ENCODE data around the gene CA7. TPM values are rescaled to one million over a fixed set of nuclear protein-coding genes. Genes with fewer than 3 reads are reported as not detected.
A peak's percentile ranks its signal among the peaks of the same experiment; 100 is the strongest.
"Not testable (repeated sequence)": the region's sequence is repeated elsewhere in the genome, so short reads cannot be mapped to it uniquely, and the experiment has no call there.

CA7 gene
- total RNA-seq, 3 donors from 2014 or later, result 0.18 TPM; not detected in 2

GRCh38 chr16:66889622-66890021 is 45.4 kb downstream of the CA7 start:
- ATAC-seq (no peak), DNase-seq (no peak)
- Mint-ChIP-seq H3K9me3 (no peaks in the 10 kb centered on the region), H3K36me3 (ENCODE audit: insufficient read depth) (peaks cover 21% of the 10 kb centered on the region), H3K27me3 (ENCODE audit: low read depth) (no peaks in the 10 kb centered on the region), H3K4me3 (no peak overlapping the region), H3K4me1 (ENCODE audit: low read depth) (peaks cover 26% of the 10 kb centered on the region)

- ATAC-seq (no peak), DNase-seq (no peak)
- H3K4me3 Mint-ChIP-seq, result no peak overlapping the region
- H3K27me3 Mint-ChIP-seq (ENCODE audit: low read depth), result no peaks in the 10 kb centered on the region
- H3K4me1 Mint-ChIP-seq (ENCODE audit: low read depth), result peaks cover 25% of the 10 kb centered on the region
- no peaks in the 10 kb centered on the region for H3K9me3 Mint-ChIP-seq
- peaks cover 14% of the 10 kb centered on the region for H3K36me3 Mint-ChIP-seq (ENCODE audit: insufficient read depth)
Observed at GRCh38 chr16:66890799-66891198, 46.6 kb downstream of the CA7 start.

- ATAC-seq (no peak), DNase-seq (no peak)
- Mint-ChIP-seq H3K9me3 (no peaks in the 10 kb centered on the region), H3K27me3 (ENCODE audit: low read depth) (no peaks in the 10 kb centered on the region), H3K4me1 (ENCODE audit: low read depth) (peaks cover 25% of the 10 kb centered on the region), H3K4me3 (no peak overlapping the region), H3K36me3 (ENCODE audit: insufficient read depth) (peaks cover 14% of the 10 kb centered on the region)
Observed at GRCh38 chr16:66891360-66891759, 47.1 kb downstream of the CA7 start.

- Mint-ChIP-seq H3K27me3 (ENCODE audit: low read depth) (no peaks in the 10 kb centered on the region), H3K4me3 (no peak overlapping the region), H3K4me1 (ENCODE audit: low read depth) (peaks cover 22% of the 10 kb centered on the region), H3K36me3 (ENCODE audit: insufficient read depth) (peaks cover 11% of the 10 kb centered on the region), H3K9me3 (no peaks in the 10 kb centered on the region)
- DNase-seq (no peak), ATAC-seq (no peak)
Observed at GRCh38 chr16:66891797-66892196, 47.6 kb downstream of the CA7 start.

GRCh38 chr16:66894055-66894454 is 49.8 kb downstream of the CA7 start:
- DNase-seq, result no peak
- Mint-ChIP-seq H3K4me3 (no peak overlapping the region), H3K36me3 (ENCODE audit: insufficient read depth) (no peaks in the 10 kb centered on the region), H3K27me3 (ENCODE audit: low read depth) (no peaks in the 10 kb centered on the region), H3K9me3 (no peaks in the 10 kb centered on the region), H3K4me1 (ENCODE audit: low read depth) (peaks cover 7% of the 10 kb centered on the region)
- no peak for ATAC-seq

- H3K4me3 Mint-ChIP-seq, result no peak overlapping the region
- peaks cover 7% of the 10 kb centered on the region for H3K4me1 Mint-ChIP-seq (ENCODE audit: low read depth)
- ATAC-seq, result peak; percentile 86
- no peaks in the 10 kb centered on the region for H3K36me3 Mint-ChIP-seq (ENCODE audit: insufficient read depth)
- DNase-seq, result peak; percentile 48
- no peaks in the 10 kb centered on the region for H3K9me3 Mint-ChIP-seq
- H3K27me3 Mint-ChIP-seq (ENCODE audit: low read depth), result no peaks in the 10 kb centered on the region
Observed at GRCh38 chr16:66894948-66895688, 50.9 kb downstream of the CA7 start.

GRCh38 chr16:66895689-66895979 is 51.4 kb downstream of the CA7 start:
- DNase-seq (no peak), ATAC-seq (peak in 1 of 2 donors; percentile 21)
- Mint-ChIP-seq H3K36me3 (ENCODE audit: insufficient read depth) (no peaks in the 10 kb centered on the region), H3K9me3 (no peaks in the 10 kb centered on the region), H3K4me3 (no peak overlapping the region), H3K27me3 (ENCODE audit: low read depth) (no peaks in the 10 kb centered on the region), H3K4me1 (ENCODE audit: low read depth) (peaks cover 7% of the 10 kb centered on the region)

- peaks cover 7% of the 10 kb centered on the region for H3K4me1 Mint-ChIP-seq (ENCODE audit: low read depth)
Observed at GRCh38 chr16:66895999-66896398, 51.8 kb downstream of the CA7 start.

GRCh38 chr16:66896682-66897081 is 52.5 kb downstream of the CA7 start:
- H3K4me1 Mint-ChIP-seq (ENCODE audit: low read depth); H3K9me3 Mint-ChIP-seq; DNase-seq; H3K4me3 Mint-ChIP-seq; ATAC-seq; H3K36me3 Mint-ChIP-seq (ENCODE audit: insufficient read depth); H3K27me3 Mint-ChIP-seq (ENCODE audit: low read depth): not testable (repeated sequence)

More at GRCh38 chr16:66895999-66896398, 51.8 kb downstream of the CA7 start:
- Mint-ChIP-seq H3K9me3 (no peaks in the 10 kb centered on the region), H3K4me3 (no peak overlapping the region), H3K36me3 (ENCODE audit: insufficient read depth) (no peaks in the 10 kb centered on the region), H3K27me3 (ENCODE audit: low read depth) (no peaks in the 10 kb centered on the region)
- DNase-seq (no peak), ATAC-seq (no peak)

GRCh38 chr16:66898207-66898606 is 54.0 kb downstream of the CA7 start:
- ATAC-seq (no peak), DNase-seq (no peak)
- H3K27me3 Mint-ChIP-seq (ENCODE audit: low read depth), result no peaks in the 10 kb centered on the region
- H3K9me3 Mint-ChIP-seq, result no peaks in the 10 kb centered on the region
- peaks cover under 1% of the 10 kb centered on the region for H3K4me1 Mint-ChIP-seq (ENCODE audit: low read depth)
- no peak overlapping the region for H3K4me3 Mint-ChIP-seq
- no peaks in the 10 kb centered on the region for H3K36me3 Mint-ChIP-seq (ENCODE audit: insufficient read depth)

GRCh38 chr16:66898933-66899309 is 54.7 kb downstream of the CA7 start:
- H3K9me3 Mint-ChIP-seq, result no peaks in the 10 kb centered on the region
- no peak for DNase-seq
- no peak overlapping the region for H3K4me3 Mint-ChIP-seq
- H3K27me3 Mint-ChIP-seq (ENCODE audit: low read depth), result no peaks in the 10 kb centered on the region
- ATAC-seq, result no peak
- H3K4me1 Mint-ChIP-seq (ENCODE audit: low read depth), result no peaks in the 10 kb centered on the region
- H3K36me3 Mint-ChIP-seq (ENCODE audit: insufficient read depth), result no peaks in the 10 kb centered on the region

- DNase-seq (no peak), ATAC-seq (no peak)
- no peaks in the 10 kb centered on the region for H3K27me3 Mint-ChIP-seq (ENCODE audit: low read depth)
- H3K9me3 Mint-ChIP-seq, result no peaks in the 10 kb centered on the region
- H3K36me3 Mint-ChIP-seq (ENCODE audit: insufficient read depth), result no peaks in the 10 kb centered on the region
- no peaks in the 10 kb centered on the region for H3K4me1 Mint-ChIP-seq (ENCODE audit: low read depth)
- H3K4me3 Mint-ChIP-seq, result no peak overlapping the region
Observed at GRCh38 chr16:66899310-66899944, 55.2 kb downstream of the CA7 start.

- Mint-ChIP-seq H3K36me3 (ENCODE audit: insufficient read depth) (no peaks in the 10 kb centered on the region), H3K4me1 (ENCODE audit: low read depth) (no peaks in the 10 kb centered on the region), H3K27me3 (ENCODE audit: low read depth) (no peaks in the 10 kb centered on the region), H3K9me3 (no peaks in the 10 kb centered on the region), H3K4me3 (no peak overlapping the region)
- ATAC-seq (no peak), DNase-seq (no peak)
Observed at GRCh38 chr16:66899945-66900710, 55.9 kb downstream of the CA7 start.

- DNase-seq (no peak), ATAC-seq (no peak)
- H3K27me3 Mint-ChIP-seq (ENCODE audit: low read depth), result no peaks in the 10 kb centered on the region
Observed at GRCh38 chr16:66900721-66901441, 56.7 kb downstream of the CA7 start.

More at GRCh38 chr16:66900721-66901441, 56.7 kb downstream of the CA7 start:
- Mint-ChIP-seq H3K4me3 (no peak overlapping the region), H3K36me3 (ENCODE audit: insufficient read depth) (no peaks in the 10 kb centered on the region), H3K4me1 (ENCODE audit: low read depth) (peaks cover 2% of the 10 kb centered on the region), H3K9me3 (no peaks in the 10 kb centered on the region)

Data from activated T-cell treated with anti-CD3 and anti-CD28 coated beads, Interleukin-2, amount 50 U/mL, for 4 hours (primary cell).